ENCODE data around the gene GAL3ST1. TPM values are rescaled to one million over a fixed set of nuclear protein-coding genes. Genes with fewer than 3 reads are reported as not detected.

GAL3ST1 gene
- total RNA-seq, 2 experiments from 2014 or later = not detected

DNA sequence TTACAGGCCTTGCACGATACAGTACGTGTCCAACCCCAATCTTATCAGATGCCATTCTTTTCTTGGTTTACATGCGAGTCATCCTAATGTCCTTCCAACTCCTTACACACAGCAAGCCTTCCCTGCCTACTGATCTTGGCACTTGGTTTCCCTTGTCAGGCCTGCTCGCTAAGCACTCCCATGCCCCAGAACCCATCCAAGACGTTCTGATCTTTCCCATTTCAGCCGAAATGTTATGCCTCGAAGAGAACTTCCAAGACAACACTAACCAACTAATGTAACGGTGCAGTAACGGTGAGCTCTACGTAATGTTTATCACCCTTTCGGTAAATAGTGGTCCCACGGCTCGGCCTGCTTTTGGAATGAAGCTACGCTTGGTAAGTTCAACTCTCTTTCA, 16.7 kb upstream of the GAL3ST1 start:
- H3K36me3 ChIP-seq (ENCODE audit: insufficient read depth, low read length) = peaks cover 34% of the 10 kb centered on the region
- no peak for DNase-seq (ENCODE audit: low spot score)
- no peaks in the 10 kb centered on the region for H3K9me3 ChIP-seq (ENCODE audit: low read length)
- H3K4me1 ChIP-seq (ENCODE audit: insufficient read depth, low read length, poor library complexity, severe bottlenecking) = peaks cover 11% of the 10 kb centered on the region
- peak overlapping the region; percentile 95 for H3K4me3 ChIP-seq (ENCODE audit: low read depth, low read length, poor library complexity, severe bottlenecking)
- H4K20me1 ChIP-seq (ENCODE audit: insufficient read depth, low read length) = peaks cover 17% of the 10 kb centered on the region; the same call in 1 of the 2 replicates
- BruUV-seq (replicated peaks) = no TSS peak
- peaks cover 23% of the 10 kb centered on the region for H3K79me2 ChIP-seq (ENCODE audit: insufficient read depth, low read depth, low read length)
- H2AFZ ChIP-seq (ENCODE audit: low read length) = peak overlapping the region; percentile 11; the same call in 1 of the 2 replicates
- peak overlapping the region; percentile 49 for H3K27ac ChIP-seq (ENCODE audit: low read depth, low read length, poor library complexity, severe bottlenecking)
- peak overlapping the region; percentile 84 for H3K4me2 ChIP-seq (ENCODE audit: low read length)
- no peaks in the 10 kb centered on the region for H3K9me2 ChIP-seq (ENCODE audit: insufficient read depth, low read length)
- CTCF ChIA-PET (ENCODE audit: unreplicated experiment) = no interaction called here
- POLR2A ChIA-PET = interaction anchor here (0.6 to 1.6 kb wide), 3 partner anchors 10 to 357 kb away, joined by 3 to 5 read pairs (median 3); no protein-coding TSS in a partner anchor
- TF ChIP-seq EZH2phosphoT487 (IDR thresholded peaks at IDR 0.05; ENCODE audit: borderline replicate concordance, low read depth, low read length) = no peak
- TF ChIP-seq, protein P1, sequence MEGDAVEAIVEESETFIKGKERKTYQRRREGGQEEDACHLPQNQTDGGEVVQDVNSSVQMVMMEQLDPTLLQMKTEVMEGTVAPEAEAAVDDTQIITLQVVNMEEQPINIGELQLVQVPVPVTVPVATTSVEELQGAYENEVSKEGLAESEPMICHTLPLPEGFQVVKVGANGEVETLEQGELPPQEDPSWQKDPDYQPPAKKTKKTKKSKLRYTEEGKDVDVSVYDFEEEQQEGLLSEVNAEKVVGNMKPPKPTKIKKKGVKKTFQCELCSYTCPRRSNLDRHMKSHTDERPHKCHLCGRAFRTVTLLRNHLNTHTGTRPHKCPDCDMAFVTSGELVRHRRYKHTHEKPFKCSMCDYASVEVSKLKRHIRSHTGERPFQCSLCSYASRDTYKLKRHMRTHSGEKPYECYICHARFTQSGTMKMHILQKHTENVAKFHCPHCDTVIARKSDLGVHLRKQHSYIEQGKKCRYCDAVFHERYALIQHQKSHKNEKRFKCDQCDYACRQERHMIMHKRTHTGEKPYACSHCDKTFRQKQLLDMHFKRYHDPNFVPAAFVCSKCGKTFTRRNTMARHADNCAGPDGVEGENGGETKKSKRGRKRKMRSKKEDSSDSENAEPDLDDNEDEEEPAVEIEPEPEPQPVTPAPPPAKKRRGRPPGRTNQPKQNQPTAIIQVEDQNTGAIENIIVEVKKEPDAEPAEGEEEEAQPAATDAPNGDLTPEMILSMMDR (conservative IDR thresholded peaks at IDR 0.05; ENCODE audit: low read length) = no peak
- intact Hi-C loops (cut with micrococcal nuclease; ENCODE audit: unreplicated experiment) = loop anchor here (5.0 kb wide), 1 partner anchor 491 kb away; the partner anchor contains the start of gene SMTN

DNA sequence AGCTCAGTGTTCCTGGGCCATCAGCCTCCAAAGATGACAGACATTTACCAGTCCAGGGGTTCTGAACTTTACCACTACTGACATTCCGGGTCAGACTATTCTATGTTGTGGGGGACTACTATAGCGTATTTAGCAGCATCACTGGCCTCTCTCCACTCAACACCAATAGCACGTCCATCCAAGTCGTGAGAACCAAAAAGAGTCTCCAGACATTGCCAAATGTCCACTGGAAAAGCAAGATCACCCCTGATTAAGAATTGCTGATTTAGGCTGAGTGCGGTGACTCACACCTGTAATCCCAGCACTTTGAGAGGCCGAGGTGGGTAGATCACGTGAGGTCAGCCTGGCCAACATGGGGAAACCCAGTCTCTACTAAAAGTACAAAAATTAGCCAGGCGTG, 11.9 kb upstream of the GAL3ST1 start:
- TF ChIP-seq EZH2phosphoT487 (IDR thresholded peaks at IDR 0.05; ENCODE audit: borderline replicate concordance, low read depth, low read length) = no peak
- TF ChIP-seq, protein P1 (conservative IDR thresholded peaks at IDR 0.05; ENCODE audit: low read length) = no peak
- CTCF ChIA-PET (ENCODE audit: unreplicated experiment) = no interaction called here
- peaks cover 17% of the 10 kb centered on the region; the same call in 1 of the 2 replicates for H4K20me1 ChIP-seq (ENCODE audit: insufficient read depth, low read length)

DNA sequence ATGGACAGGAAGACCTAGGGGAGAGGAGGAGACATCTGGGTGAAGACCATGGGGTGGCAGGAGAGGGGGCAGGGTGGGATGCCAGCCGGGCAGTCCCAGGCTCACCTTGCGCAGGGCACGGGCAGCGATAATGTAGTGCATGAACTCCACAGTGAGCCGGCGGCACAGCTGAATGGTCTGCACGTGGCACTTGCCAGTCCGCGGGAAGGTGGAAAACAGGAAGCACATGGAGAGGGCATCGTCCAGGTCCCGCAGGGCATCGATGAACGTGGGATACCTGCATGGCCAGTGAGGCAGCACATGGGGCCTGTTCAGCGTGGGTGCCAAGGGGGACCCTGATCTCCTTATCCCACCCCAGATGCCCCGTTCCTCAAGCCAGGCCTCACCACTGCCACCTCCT, 10.0 kb upstream of the GAL3ST1 start:
- DNase-seq (ENCODE audit: low spot score) = no peak
- Histone ChIP-seq H3K9me3 (ENCODE audit: low read length) (no peaks in the 10 kb centered on the region), H3K36me3 (ENCODE audit: insufficient read depth, low read length) (peaks cover 99% of the 10 kb centered on the region), H3K4me3 (ENCODE audit: low read depth, low read length, poor library complexity, severe bottlenecking) (no peak overlapping the region), H3K4me1 (ENCODE audit: insufficient read depth, low read length, poor library complexity, severe bottlenecking) (no peaks in the 10 kb centered on the region), H2AFZ (ENCODE audit: low read length) (no peak overlapping the region), H3K79me2 (ENCODE audit: insufficient read depth, low read depth, low read length) (peaks cover under 1% of the 10 kb centered on the region), H3K9me2 (ENCODE audit: insufficient read depth, low read length) (no peaks in the 10 kb centered on the region), H4K20me1 (ENCODE audit: insufficient read depth, low read length) (no peaks in the 10 kb centered on the region), H3K4me2 (ENCODE audit: low read length) (no peak overlapping the region), H3K27ac (ENCODE audit: low read depth, low read length, poor library complexity, severe bottlenecking) (no peak overlapping the region)
- POLR2A ChIA-PET = no interaction called here
- CTCF ChIA-PET (ENCODE audit: unreplicated experiment) = no interaction called here
- TF ChIP-seq, protein P1 (conservative IDR thresholded peaks at IDR 0.05; ENCODE audit: low read length) = no peak
- no peak for TF ChIP-seq EZH2phosphoT487 (IDR thresholded peaks at IDR 0.05; ENCODE audit: borderline replicate concordance, low read depth, low read length)
- no TSS peak for BruUV-seq (replicated peaks)
- intact Hi-C loops (cut with micrococcal nuclease; ENCODE audit: unreplicated experiment) = no loop called here

More for the DNA sequence above, 11.9 kb upstream of the GAL3ST1 start:
- intact Hi-C loops (cut with micrococcal nuclease; ENCODE audit: unreplicated experiment) = no loop called here
- Histone ChIP-seq H3K9me3 (ENCODE audit: low read length) (no peaks in the 10 kb centered on the region), H3K4me1 (ENCODE audit: insufficient read depth, low read length, poor library complexity, severe bottlenecking) (peaks cover 11% of the 10 kb centered on the region), H3K4me3 (ENCODE audit: low read depth, low read length, poor library complexity, severe bottlenecking) (no peak overlapping the region), H2AFZ (ENCODE audit: low read length) (no peak overlapping the region), H3K79me2 (ENCODE audit: insufficient read depth, low read depth, low read length) (peaks cover 21% of the 10 kb centered on the region), H3K9me2 (ENCODE audit: insufficient read depth, low read length) (no peaks in the 10 kb centered on the region), H3K27ac (ENCODE audit: low read depth, low read length, poor library complexity, severe bottlenecking) (no peak overlapping the region), H3K4me2 (ENCODE audit: low read length) (no peak overlapping the region), H3K36me3 (ENCODE audit: insufficient read depth, low read length) (peaks cover 80% of the 10 kb centered on the region)
- POLR2A ChIA-PET = interaction anchor here (0.7 kb wide), 1 partner anchor 106 kb away, joined by 3 read pairs; no protein-coding TSS in a partner anchor
- no peak for DNase-seq (ENCODE audit: low spot score)
- BruUV-seq (replicated peaks) = no TSS peak
